ENCODE measurements around the gene MSLN. TPM values are rescaled to one million over a fixed set of nuclear protein-coding genes. Genes with fewer than 3 reads are reported as not detected.

Gene MSLN
- total RNA-seq, 1 experiment from 2014 or later: not detected

DNA sequence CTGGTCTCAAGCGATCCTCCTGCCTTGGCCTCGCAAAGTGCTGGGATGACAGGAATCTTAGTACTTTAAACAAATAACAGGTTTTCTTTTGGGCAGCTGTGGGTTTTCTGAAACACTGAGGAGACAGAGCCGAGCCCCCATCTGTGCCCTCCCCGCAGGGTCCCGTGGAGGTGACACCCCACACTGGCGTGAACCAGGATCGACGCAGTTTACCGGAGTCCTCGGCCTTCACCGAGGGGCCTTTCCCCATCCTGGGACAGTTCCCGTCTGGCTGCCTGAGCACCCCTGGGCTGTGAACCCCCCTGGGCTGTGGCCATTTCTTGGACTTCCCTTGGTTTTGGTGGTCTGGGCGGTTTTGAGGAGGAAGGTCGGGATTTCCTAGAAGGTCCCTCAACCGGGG, 55.3 kb downstream of the MSLN start:
- no peak for DNase-seq (ENCODE audit: low spot score)
- CTCF ChIA-PET: no interaction called here
- intact Hi-C loops (cut with micrococcal nuclease; ENCODE audit: unreplicated experiment): no loop called here
- Histone ChIP-seq H3K36me3 (ENCODE audit: insufficient read depth, low read length, poor library complexity, severe bottlenecking) (no peaks in the 10 kb centered on the region), H3K4me3 (ENCODE audit: low read depth, low read length, poor library complexity, severe bottlenecking) (no peak overlapping the region), H3K4me1 (ENCODE audit: insufficient read depth, low read length, poor library complexity, severe bottlenecking) (no peaks in the 10 kb centered on the region), H3K9me3 (ENCODE audit: low read depth, low read length, poor library complexity, severe bottlenecking) (no peaks in the 10 kb centered on the region), H3K27me3 (replicated peaks; ENCODE audit: insufficient read depth, low read depth, low read length, poor library complexity) (no peaks in the 10 kb centered on the region), H3K27ac (ENCODE audit: low read depth, low read length, poor library complexity, severe bottlenecking) (no peak overlapping the region)
- BruUV-seq (replicated peaks): no TSS peak
- POLR2A ChIA-PET (ENCODE audit: low non-redundant PET): no interaction called here
- TF ChIP-seq EZH2 (IDR thresholded peaks at IDR 0.05; ENCODE audit: borderline replicate concordance, low read depth, low read length, poor library complexity, severe bottlenecking): no peak
- TF ChIP-seq, protein P1, sequence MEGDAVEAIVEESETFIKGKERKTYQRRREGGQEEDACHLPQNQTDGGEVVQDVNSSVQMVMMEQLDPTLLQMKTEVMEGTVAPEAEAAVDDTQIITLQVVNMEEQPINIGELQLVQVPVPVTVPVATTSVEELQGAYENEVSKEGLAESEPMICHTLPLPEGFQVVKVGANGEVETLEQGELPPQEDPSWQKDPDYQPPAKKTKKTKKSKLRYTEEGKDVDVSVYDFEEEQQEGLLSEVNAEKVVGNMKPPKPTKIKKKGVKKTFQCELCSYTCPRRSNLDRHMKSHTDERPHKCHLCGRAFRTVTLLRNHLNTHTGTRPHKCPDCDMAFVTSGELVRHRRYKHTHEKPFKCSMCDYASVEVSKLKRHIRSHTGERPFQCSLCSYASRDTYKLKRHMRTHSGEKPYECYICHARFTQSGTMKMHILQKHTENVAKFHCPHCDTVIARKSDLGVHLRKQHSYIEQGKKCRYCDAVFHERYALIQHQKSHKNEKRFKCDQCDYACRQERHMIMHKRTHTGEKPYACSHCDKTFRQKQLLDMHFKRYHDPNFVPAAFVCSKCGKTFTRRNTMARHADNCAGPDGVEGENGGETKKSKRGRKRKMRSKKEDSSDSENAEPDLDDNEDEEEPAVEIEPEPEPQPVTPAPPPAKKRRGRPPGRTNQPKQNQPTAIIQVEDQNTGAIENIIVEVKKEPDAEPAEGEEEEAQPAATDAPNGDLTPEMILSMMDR (conservative IDR thresholded peaks at IDR 0.05; ENCODE audit: low read depth, low read length): no peak

DNA sequence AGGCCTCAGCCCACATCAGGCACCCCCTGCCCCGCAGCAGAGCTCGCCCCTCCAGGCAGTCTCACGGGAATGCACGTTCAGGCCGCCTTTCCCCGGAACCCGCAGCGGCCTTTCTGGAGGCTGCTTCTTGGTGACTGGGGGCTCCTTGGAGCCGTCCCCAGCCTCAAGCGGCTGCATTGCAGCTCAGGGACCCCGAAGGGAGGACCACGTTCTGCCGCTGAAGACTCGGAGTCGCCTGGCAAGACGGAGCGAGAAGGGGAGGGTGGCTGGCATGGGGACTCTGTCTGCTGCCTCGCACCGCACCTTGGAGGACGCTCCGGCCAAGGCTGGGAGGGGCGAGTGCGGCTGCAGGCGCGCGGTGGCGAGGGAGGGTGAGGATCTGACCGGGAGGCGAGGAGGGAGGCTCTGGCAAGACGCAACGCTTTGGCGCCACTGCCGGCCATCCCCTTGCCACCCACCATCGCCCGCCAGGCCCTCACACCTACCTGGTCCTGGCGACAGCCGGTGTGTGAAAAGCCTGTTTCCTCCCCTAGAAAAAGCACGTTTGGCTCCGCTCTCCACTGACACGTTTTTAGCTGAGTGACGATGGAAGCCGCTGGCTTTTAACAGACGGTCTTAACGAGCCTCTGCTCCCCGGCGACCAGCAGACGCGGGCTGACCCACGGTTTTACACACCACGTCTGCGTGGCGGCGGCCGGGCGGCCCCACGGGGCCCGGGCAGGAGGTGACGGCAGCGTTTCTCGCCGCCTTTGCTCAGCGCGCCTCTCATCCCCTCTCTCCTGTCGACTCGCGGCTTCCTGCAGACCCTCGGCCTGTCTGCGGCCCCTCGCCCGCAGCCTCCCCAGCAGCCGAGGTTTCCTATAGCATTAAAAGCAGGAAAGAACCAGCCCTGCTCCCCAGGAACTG, 56.7 kb downstream of the MSLN start:
- intact Hi-C loops (cut with micrococcal nuclease; ENCODE audit: unreplicated experiment): no loop called here
- no peak for DNase-seq (ENCODE audit: low spot score)
- Histone ChIP-seq H3K27ac (ENCODE audit: low read depth, low read length, poor library complexity, severe bottlenecking) (no peak overlapping the region), H3K9me3 (ENCODE audit: low read depth, low read length, poor library complexity, severe bottlenecking) (no peaks in the 10 kb centered on the region), H3K4me1 (ENCODE audit: insufficient read depth, low read length, poor library complexity, severe bottlenecking) (no peaks in the 10 kb centered on the region), H3K27me3 (replicated peaks; ENCODE audit: insufficient read depth, low read depth, low read length, poor library complexity) (no peaks in the 10 kb centered on the region), H3K36me3 (ENCODE audit: insufficient read depth, low read length, poor library complexity, severe bottlenecking) (no peaks in the 10 kb centered on the region), H3K4me3 (ENCODE audit: low read depth, low read length, poor library complexity, severe bottlenecking) (no peak overlapping the region)
- POLR2A ChIA-PET (ENCODE audit: low non-redundant PET): no interaction called here
- no peak for TF ChIP-seq EZH2 (IDR thresholded peaks at IDR 0.05; ENCODE audit: borderline replicate concordance, low read depth, low read length, poor library complexity, severe bottlenecking)
- TF ChIP-seq, protein P1 (conservative IDR thresholded peaks at IDR 0.05; ENCODE audit: low read depth, low read length): no peak
- no TSS peak for BruUV-seq (replicated peaks)
- CTCF ChIA-PET: no interaction called here

DNA sequence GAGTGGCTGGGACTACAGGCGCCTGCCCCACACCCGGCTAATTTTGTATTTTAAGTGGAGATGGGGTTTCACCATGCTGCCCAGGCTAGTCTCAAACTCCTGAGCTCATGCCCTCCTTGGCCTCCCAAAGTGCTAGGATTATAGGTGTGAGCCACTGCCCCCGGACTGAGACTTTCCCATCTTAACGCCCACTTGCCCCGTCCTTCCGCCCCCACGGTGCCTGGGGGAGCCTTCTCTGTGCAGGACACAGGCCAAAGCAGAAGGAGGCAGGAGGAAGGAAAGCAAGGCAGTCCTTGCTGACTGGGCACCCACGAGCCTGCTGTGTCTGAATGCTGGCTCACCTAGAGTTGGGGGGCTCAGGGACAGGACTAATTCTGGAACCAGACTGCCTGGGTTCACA, 57.6 kb downstream of the MSLN start:
- ChIA-PET POLR2A (ENCODE audit: low non-redundant PET) (no interaction called here), CTCF (no interaction called here)
- Histone ChIP-seq H3K4me1 (ENCODE audit: insufficient read depth, low read length, poor library complexity, severe bottlenecking) (no peaks in the 10 kb centered on the region), H3K27me3 (replicated peaks; ENCODE audit: insufficient read depth, low read depth, low read length, poor library complexity) (no peaks in the 10 kb centered on the region), H3K27ac (ENCODE audit: low read depth, low read length, poor library complexity, severe bottlenecking) (no peak overlapping the region), H3K36me3 (ENCODE audit: insufficient read depth, low read length, poor library complexity, severe bottlenecking) (no peaks in the 10 kb centered on the region), H3K9me3 (ENCODE audit: low read depth, low read length, poor library complexity, severe bottlenecking) (no peaks in the 10 kb centered on the region), H3K4me3 (ENCODE audit: low read depth, low read length, poor library complexity, severe bottlenecking) (no peak overlapping the region)
- no peak for DNase-seq (ENCODE audit: low spot score)
- TF ChIP-seq, protein P1 (conservative IDR thresholded peaks at IDR 0.05; ENCODE audit: low read depth, low read length): no peak
- TF ChIP-seq EZH2 (IDR thresholded peaks at IDR 0.05; ENCODE audit: borderline replicate concordance, low read depth, low read length, poor library complexity, severe bottlenecking): no peak
- intact Hi-C loops (cut with micrococcal nuclease; ENCODE audit: unreplicated experiment): no loop called here
- BruUV-seq (replicated peaks): no TSS peak

Small RNA genes lying within 50 kb of the gene (microRNA-seq; reads per million reads assigned to microRNA genes)
- not detected for gene MIR662

Other genes with a start within 250 kb of the MSLN start
- 77.7 and 91.2 TPM in 2 replicates for gene CAPN15, start 233.0 kb upstream of the MSLN start, total RNA-seq (2021)
- 0.13 TPM in 1 of 2 replicates, not detected in the other for gene PRR35, start 200.3 kb upstream of the MSLN start, total RNA-seq (2021)
- gene NHLRC4, start 193.7 kb upstream of the MSLN start, total RNA-seq (2021): 0.21 and 0.52 TPM in 2 replicates
- gene PIGQ, start 190.8 kb upstream of the MSLN start, total RNA-seq (2021): 59.4 and 65.7 TPM in 2 replicates
- gene RAB40C, start 170.7 kb upstream of the MSLN start, total RNA-seq (2021): 19.9 and 20.6 TPM in 2 replicates
- gene WFIKKN1, start 129.7 kb upstream of the MSLN start, total RNA-seq (2021): 1.7 and 1.8 TPM in 2 replicates
- gene METTL26, start 124.4 kb upstream of the MSLN start, total RNA-seq (2021): 136 and 138 TPM in 2 replicates
- gene MCRIP2, start 118.9 kb upstream of the MSLN start, total RNA-seq (2021): 22.4 and 27.1 TPM in 2 replicates
- gene WDR90, start 111.4 kb upstream of the MSLN start, total RNA-seq (2021): 143 and 147 TPM in 2 replicates
- gene RHOT2, start 92.6 kb upstream of the MSLN start, total RNA-seq (2021): 184 and 193 TPM in 2 replicates
- gene RHBDL1, start 85.1 kb upstream of the MSLN start, total RNA-seq (2021): 1.5 and 2.3 TPM in 2 replicates
- gene STUB1, start 80.3 kb upstream of the MSLN start, total RNA-seq (2021): 88.2 and 95.2 TPM in 2 replicates
- gene JMJD8, start 76.4 kb upstream of the MSLN start, total RNA-seq (2021): 78.1 and 87.1 TPM in 2 replicates
- gene WDR24, start 70.3 kb upstream of the MSLN start, total RNA-seq (2021): 17.7 and 18.2 TPM in 2 replicates
- gene FBXL16, start 54.9 kb upstream of the MSLN start, total RNA-seq (2021): 1.1 and 2.7 TPM in 2 replicates
- gene METRN, start 45.6 kb upstream of the MSLN start, total RNA-seq (2021): 0.86 and 1.8 TPM in 2 replicates
- gene ANTKMT, start 39.6 kb upstream of the MSLN start, total RNA-seq (2021): 21.2 and 26.0 TPM in 2 replicates
- 0.28 and 1.4 TPM in 2 replicates for gene CCDC78, start 34.3 kb upstream of the MSLN start, total RNA-seq (2021)
- gene HAGHL, start 33.6 kb upstream of the MSLN start, total RNA-seq (2021): 2.5 and 3.5 TPM in 2 replicates
- gene CIAO3, start 19.7 kb upstream of the MSLN start, total RNA-seq (2021): 48.4 and 50.0 TPM in 2 replicates
- 36.1 and 41.1 TPM in 2 replicates for gene RPUSD1, start 27.6 kb downstream of the MSLN start, total RNA-seq (2021)
- 124 and 125 TPM in 2 replicates for gene CHTF18, start 27.9 kb downstream of the MSLN start, total RNA-seq (2021)
- not detected in 2 replicates for gene GNG13, start 40.0 kb downstream of the MSLN start, total RNA-seq (2021)
- 21.0 and 26.3 TPM in 2 replicates for gene LMF1, start 210.2 kb downstream of the MSLN start, total RNA-seq (2021)
- 1.4 and 2.0 TPM in 2 replicates for gene SOX8, start 221.0 kb downstream of the MSLN start, total RNA-seq (2021)

All from A673 (cell line).